KMS-11 (cell line): ENCODE measurements around the gene NUDT14.

ENCODE experiments used
- H2AFZ ChIP-seq: fragments of 200-600 bp; sonication (generic); 2 replicates; pipeline ENCODE4 v1.6.1; 2016; ENCODE audit warnings: antibody characterized with exemption, mixed run types, low read depth
- H3K27ac ChIP-seq: fragments of 200-600 bp; sonication (generic); 2 replicates; pipeline ENCODE4 v1.6.1; 2016; ENCODE audit warnings: mild to moderate bottlenecking, mixed run types
- H3K27me3 ChIP-seq: fragments of 200-600 bp; sonication (generic); 2 replicates; pipeline ENCODE4 v1.6.1; 2017; ENCODE audit warnings: mild to moderate bottlenecking, low read depth, mixed run types, moderate library complexity; ENCODE audit not compliant: insufficient read depth
- H3K36me3 ChIP-seq: fragments of 200-600 bp; sonication (generic); 2 replicates; pipeline ENCODE4 v1.6.1; 2017; ENCODE audit warnings: mild to moderate bottlenecking, mixed run types; ENCODE audit not compliant: insufficient read depth
- H3K4me1 ChIP-seq: fragments of 200-600 bp; sonication (generic); 2 replicates; pipeline ENCODE4 v1.6.1; 2016; ENCODE audit warnings: mild to moderate bottlenecking, low read depth, mixed run types; ENCODE audit not compliant: poor library complexity, severe bottlenecking
- H3K4me2 ChIP-seq: fragments of 200-600 bp; sonication (generic); 2 replicates; pipeline ENCODE4 v1.7.0; 2016; ENCODE audit warnings: mild to moderate bottlenecking, mixed run types
- H3K4me3 ChIP-seq: fragments of 200-600 bp; sonication (generic); IDR thresholded peaks from 2 replicates; pipeline ENCODE4 v1.6.1; 2017; ENCODE audit warnings: low read depth, low read length, mixed read lengths; ENCODE audit not compliant: insufficient read depth
- H3K79me2 ChIP-seq: fragments of 200-600 bp; sonication (generic); 2 replicates; pipeline ENCODE4 v1.6.1; 2016; ENCODE audit warnings: low read depth, mixed run types; ENCODE audit not compliant: insufficient read depth
- H3K9ac ChIP-seq: fragments of 200-600 bp; sonication (generic); 2 replicates; pipeline ENCODE4 v1.6.1; 2016; ENCODE audit warnings: mild to moderate bottlenecking, mixed run types
- H4K20me1 ChIP-seq: fragments of 200-600 bp; sonication (generic); 2 replicates; pipeline ENCODE4 v1.6.1; 2016; ENCODE audit warnings: mild to moderate bottlenecking, mixed run types; ENCODE audit not compliant: insufficient read depth
- CTCF ChIP-seq: fragments of 200-600 bp; sonication (generic); conservative IDR thresholded peaks from 2 replicates; pipeline ENCODE4 v1.6.1; 2017; ENCODE audit warnings: low read depth, mild to moderate bottlenecking, antibody characterized with exemption, low read length, moderate library complexity, mixed read lengths

NUDT14 gene

GRCh38 chr14:105157872-105158271, 23.2 kb downstream of the NUDT14 start:
- Histone ChIP-seq H2AFZ (no peak overlapping the region), H3K79me2 (no peaks in the 10 kb centered on the region), H3K27ac (no peak overlapping the region), H3K36me3 (no peaks in the 10 kb centered on the region), H3K9ac (no peak overlapping the region), H3K4me3 (no peak overlapping the region), H3K4me2 (no peak overlapping the region), H3K27me3 (no peaks in the 10 kb centered on the region), H3K4me1 (no peaks in the 10 kb centered on the region), H4K20me1 (no peaks in the 10 kb centered on the region)
- no peak for TF ChIP-seq CTCF

- Histone ChIP-seq H3K4me1 (no peaks in the 10 kb centered on the region), H3K36me3 (no peaks in the 10 kb centered on the region), H3K79me2 (no peaks in the 10 kb centered on the region), H3K4me2 (no peak overlapping the region), H3K4me3 (no peak overlapping the region), H2AFZ (no peak overlapping the region), H4K20me1 (no peaks in the 10 kb centered on the region), H3K27ac (no peak overlapping the region), H3K9ac (no peak overlapping the region), H3K27me3 (no peaks in the 10 kb centered on the region)
- TF ChIP-seq CTCF, result no peak
Measured at GRCh38 chr14:105156414-105157375, 24.4 kb downstream of the NUDT14 start.

- Histone ChIP-seq H3K4me3 (no peak overlapping the region), H3K27ac (no peak overlapping the region), H4K20me1 (no peaks in the 10 kb centered on the region), H2AFZ (no peak overlapping the region), H3K79me2 (no peaks in the 10 kb centered on the region), H3K9ac (no peak overlapping the region), H3K4me2 (no peak overlapping the region), H3K36me3 (no peaks in the 10 kb centered on the region), H3K4me1 (no peaks in the 10 kb centered on the region), H3K27me3 (no peaks in the 10 kb centered on the region)
- TF ChIP-seq CTCF, result no peak
Measured at GRCh38 chr14:105155681-105156413, 25.3 kb downstream of the NUDT14 start.

- no peak overlapping the region for H3K9ac ChIP-seq
- no peak for TF ChIP-seq CTCF
- H3K27me3 ChIP-seq, result no peaks in the 10 kb centered on the region
- no peaks in the 10 kb centered on the region for H3K36me3 ChIP-seq
- H3K79me2 ChIP-seq, result no peaks in the 10 kb centered on the region
- H2AFZ ChIP-seq, result no peak overlapping the region
- no peaks in the 10 kb centered on the region for H4K20me1 ChIP-seq
- H3K4me3 ChIP-seq, result no peak overlapping the region
- H3K4me1 ChIP-seq, result no peaks in the 10 kb centered on the region
- H3K27ac ChIP-seq, result no peak overlapping the region
- no peak overlapping the region for H3K4me2 ChIP-seq
Measured at GRCh38 chr14:105155071-105155651, 26.0 kb downstream of the NUDT14 start.
